ENCODE measurements around the gene IQCF5. TPM values are rescaled to one million over a fixed set of nuclear protein-coding genes. Genes with fewer than 3 reads are reported as not detected.
"Not testable (repeated sequence)": the region's sequence is repeated elsewhere in the genome, so short reads cannot be mapped to it uniquely, and the experiment has no call there.

Gene IQCF5
- total and polyA plus RNA-seq, 2 donors (not counting 1 experiment from before 2014, with no cell fraction given): not detected

DNA sequence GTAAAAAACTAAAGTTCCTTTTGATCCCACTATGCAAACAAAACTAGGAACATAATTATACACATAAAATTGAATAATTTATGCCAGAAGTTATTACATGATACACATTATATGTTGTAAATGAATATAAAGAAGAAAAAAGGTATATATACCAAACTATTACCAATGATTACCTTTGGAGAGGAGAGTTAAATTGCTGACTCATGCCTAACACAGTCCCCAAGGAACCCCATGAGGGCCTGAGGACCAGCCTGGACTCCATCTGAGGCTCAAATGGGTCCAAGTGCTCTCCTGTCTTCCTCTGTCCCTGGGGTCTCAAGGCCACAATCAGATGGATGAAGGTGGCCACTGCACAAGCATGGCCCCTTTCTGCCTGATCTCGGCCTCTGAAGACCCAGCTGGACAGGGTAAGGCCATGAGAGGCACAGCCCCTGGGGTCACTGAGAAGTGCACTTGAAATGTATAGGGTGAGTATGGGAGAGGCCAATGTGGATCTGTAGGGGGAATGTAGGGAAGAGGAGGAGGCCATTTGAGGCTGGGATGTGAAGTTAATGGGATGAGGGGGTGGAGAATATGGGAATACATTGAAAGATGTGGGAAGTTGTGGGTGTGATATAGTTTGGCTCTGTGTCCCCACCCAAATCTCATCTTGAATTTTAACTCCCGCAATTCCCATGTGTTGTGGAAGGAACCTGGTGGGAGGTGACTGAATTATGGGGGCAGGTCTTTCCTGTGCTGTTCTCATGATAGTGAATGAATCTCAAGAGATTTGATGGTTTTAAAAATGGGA lies 28.8 kb upstream of the IQCF5 start:
- Histone ChIP-seq H3K4me1 (ENCODE audit: control insufficient read depth in 2 of 2, insufficient read depth in 2 of 2, low read length in 2 of 2) (no peaks in the 10 kb centered on the region), H3K27ac (ENCODE audit: low read length in 2 of 2) (no peak overlapping the region), H3K9me3 (ENCODE audit: control extremely low read depth in 1 of 3, control insufficient read depth in 2 of 3, insufficient read depth in 1 of 3, low read length in 2 of 3) (peaks cover 3 to 24% (median 3%) of the 10 kb centered on the region in 3 donors), H3K4me2 (replicated peaks; ENCODE audit: low read depth, low read length, poor library complexity, severe bottlenecking) (no peak overlapping the region), H3K27me3 (replicated peaks in 1 of 4; ENCODE audit: control extremely low read depth in 1 of 4, control insufficient read depth in 3 of 4, insufficient read depth in 4 of 4, low read length in 3 of 4) (peaks cover 0 to 3% (median 0%) of the 10 kb centered on the region in 4 experiments), H3K79me2 (ENCODE audit: control insufficient read depth, insufficient read depth, low read length) (no peaks in the 10 kb centered on the region), H2AFZ (ENCODE audit: insufficient read depth, low read depth, low read length, poor library complexity, severe bottlenecking) (no peak overlapping the region), H3K9ac (ENCODE audit: low read length) (no peak overlapping the region), H3K36me3 (replicated peaks in 1 of 2; ENCODE audit: control extremely low read depth in 1 of 2, control insufficient read depth in 1 of 2, extremely low read depth in 1 of 2, insufficient read depth in 2 of 2, low read length in 1 of 2) (no peaks in the 10 kb centered on the region), H3K4me3 (ENCODE audit: control extremely low read depth in 1 of 5, extremely low read depth in 1 of 5, insufficient read depth in 1 of 5, low read depth in 2 of 5, low read length in 4 of 5) (no peak overlapping the region), H4K20me1 (ENCODE audit: control insufficient read depth, insufficient read depth, low read length, poor library complexity, severe bottlenecking) (no peaks in the 10 kb centered on the region)
- intact Hi-C loops (cut with micrococcal nuclease): no loop called here
- no peak overlapping the region for H3K4me3 Mint-ChIP-seq
- no peak for DNase-seq
- 85% methylated on average over 1 of the region's 2 CpGs for WGBS (ENCODE audit: insufficient coverage)
- POLR2A ChIA-PET: no interaction called here
- CTCF ChIA-PET: no interaction called here
- H3K4me1 Mint-ChIP-seq: no peaks in the 10 kb centered on the region
- TF ChIP-seq EZH2 (IDR thresholded peaks at IDR 0.05; ENCODE audit: borderline replicate concordance, insufficient read depth, low read depth, low read length, poor library complexity, severe bottlenecking) (no peak), CTCF (IDR thresholded peaks at IDR 0.05) (no peak)
- no peak overlapping the region for H3K27ac Mint-ChIP-seq
- peaks cover 61% of the 10 kb centered on the region for H3K27me3 Mint-ChIP-seq
- peaks cover 7% of the 10 kb centered on the region for H3K9me3 Mint-ChIP-seq (ENCODE audit: insufficient read depth)
- ATAC-seq (ENCODE audit: low read depth): no peak

DNA sequence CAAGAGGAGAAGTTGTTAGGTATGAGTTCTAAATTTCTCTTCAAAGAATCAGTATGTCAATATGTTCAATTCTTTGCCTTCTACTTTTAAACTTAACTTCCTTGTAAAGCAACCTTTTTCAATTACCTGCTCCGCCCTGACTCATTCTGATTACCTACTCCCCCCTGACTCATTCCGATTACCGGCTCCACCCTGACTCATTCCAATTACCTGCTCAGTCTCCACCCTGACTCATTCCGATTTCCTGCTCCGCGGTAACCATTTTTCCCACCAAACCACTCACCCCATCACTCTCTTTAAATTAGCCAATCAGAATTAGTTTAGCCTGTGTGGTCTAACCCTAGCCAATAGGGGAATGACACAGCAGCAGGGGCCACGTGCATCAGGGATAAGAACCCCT lies 27.0 kb upstream of the IQCF5 start:
- H3K27ac Mint-ChIP-seq; H2AFZ ChIP-seq (ENCODE audit: insufficient read depth, low read depth, low read length, poor library complexity, severe bottlenecking); H3K4me3 Mint-ChIP-seq; POLR2A ChIA-PET; ATAC-seq (ENCODE audit: low read depth); H3K4me2 ChIP-seq (replicated peaks; ENCODE audit: low read depth, low read length, poor library complexity, severe bottlenecking); intact Hi-C loops (cut with micrococcal nuclease); H3K4me1 ChIP-seq (ENCODE audit: control insufficient read depth in 2 of 2, insufficient read depth in 2 of 2, low read length in 2 of 2); H3K4me1 Mint-ChIP-seq; CTCF ChIA-PET; H3K9ac ChIP-seq (ENCODE audit: low read length); H3K27ac ChIP-seq (ENCODE audit: low read length in 2 of 2); H3K27me3 ChIP-seq (replicated peaks in 1 of 4; ENCODE audit: control extremely low read depth in 1 of 4, control insufficient read depth in 3 of 4, insufficient read depth in 4 of 4, low read length in 3 of 4); H3K36me3 ChIP-seq (replicated peaks in 1 of 2; ENCODE audit: control extremely low read depth in 1 of 2, control insufficient read depth in 1 of 2, extremely low read depth in 1 of 2, insufficient read depth in 2 of 2, low read length in 1 of 2); H3K79me2 ChIP-seq (ENCODE audit: control insufficient read depth, insufficient read depth, low read length); H4K20me1 ChIP-seq (ENCODE audit: control insufficient read depth, insufficient read depth, low read length, poor library complexity, severe bottlenecking); H3K9me3 Mint-ChIP-seq (ENCODE audit: insufficient read depth); H3K4me3 ChIP-seq (ENCODE audit: control extremely low read depth in 1 of 5, extremely low read depth in 1 of 5, insufficient read depth in 1 of 5, low read depth in 2 of 5, low read length in 4 of 5); DNase-seq: not testable (repeated sequence)
- H3K9me3 ChIP-seq (ENCODE audit: control extremely low read depth in 1 of 3, control insufficient read depth in 2 of 3, insufficient read depth in 1 of 3, low read length in 2 of 3): peaks cover 0 to 12% (median 0%) of the 10 kb centered on the region in 3 donors
- 41% methylated on average over 3 of the region's 7 CpGs for WGBS (ENCODE audit: insufficient coverage)
- H3K27me3 Mint-ChIP-seq: peaks cover 66% of the 10 kb centered on the region

GRCh38 chr3:51900043-51900442 lies 24.6 kb upstream of the IQCF5 start:
- H2AFZ ChIP-seq (ENCODE audit: insufficient read depth, low read depth, low read length, poor library complexity, severe bottlenecking); H3K36me3 ChIP-seq (replicated peaks in 1 of 2; ENCODE audit: control extremely low read depth in 1 of 2, control insufficient read depth in 1 of 2, extremely low read depth in 1 of 2, insufficient read depth in 2 of 2, low read length in 1 of 2); H3K27ac Mint-ChIP-seq; H3K4me2 ChIP-seq (replicated peaks; ENCODE audit: low read depth, low read length, poor library complexity, severe bottlenecking); H3K4me3 Mint-ChIP-seq; H3K4me3 ChIP-seq (ENCODE audit: control extremely low read depth in 1 of 5, extremely low read depth in 1 of 5, insufficient read depth in 1 of 5, low read depth in 2 of 5, low read length in 4 of 5); H4K20me1 ChIP-seq (ENCODE audit: control insufficient read depth, insufficient read depth, low read length, poor library complexity, severe bottlenecking); H3K9ac ChIP-seq (ENCODE audit: low read length); H3K9me3 Mint-ChIP-seq (ENCODE audit: insufficient read depth); intact Hi-C loops (cut with micrococcal nuclease); H3K4me1 Mint-ChIP-seq; H3K4me1 ChIP-seq (ENCODE audit: control insufficient read depth in 2 of 2, insufficient read depth in 2 of 2, low read length in 2 of 2); H3K27ac ChIP-seq (ENCODE audit: low read length in 2 of 2); DNase-seq; POLR2A ChIA-PET; H3K27me3 ChIP-seq (replicated peaks in 1 of 4; ENCODE audit: control extremely low read depth in 1 of 4, control insufficient read depth in 3 of 4, insufficient read depth in 4 of 4, low read length in 3 of 4); ATAC-seq (ENCODE audit: low read depth); CTCF ChIA-PET; H3K9me3 ChIP-seq (ENCODE audit: control extremely low read depth in 1 of 3, control insufficient read depth in 2 of 3, insufficient read depth in 1 of 3, low read length in 2 of 3); H3K79me2 ChIP-seq (ENCODE audit: control insufficient read depth, insufficient read depth, low read length): not testable (repeated sequence)
- H3K27me3 Mint-ChIP-seq: peaks cover 68% of the 10 kb centered on the region
- 69% methylated on average over 5 of the region's 7 CpGs for WGBS (ENCODE audit: insufficient coverage)

Measured in B cell (primary cell).